Measurements from ENCODE around the gene TUBB6. TPM values are rescaled to one million over a fixed set of nuclear protein-coding genes. Genes with fewer than 3 reads are reported as not detected.

The TUBB6 gene
- total and polyA plus RNA-seq, 3 donors from 2014 or later, result 47.0 to 84.5 (median 65.1) TPM

DNA sequence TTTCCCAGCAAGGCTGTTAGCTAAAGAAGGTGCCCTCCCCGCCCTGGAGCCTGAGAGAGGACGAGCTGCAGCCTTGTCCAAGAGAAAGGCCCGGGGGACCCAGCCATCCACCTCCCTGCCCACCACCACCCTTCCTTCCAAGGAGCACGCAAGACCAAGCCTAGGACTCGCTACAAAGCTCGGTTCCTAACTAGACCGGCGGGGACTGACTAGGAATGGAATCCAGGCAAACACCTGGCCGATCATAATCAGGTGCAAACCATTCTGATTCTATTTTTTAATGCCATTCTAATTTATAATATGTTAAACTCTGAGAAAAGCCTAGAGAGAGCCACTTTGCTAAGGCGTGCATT, 19.7 kb upstream of the TUBB6 start:
- Histone ChIP-seq H3K4me3 (peak overlapping the region; percentile 34 to 52), H3K4me1 (peaks cover 11% of the 10 kb centered on the region), H3K36me3 (ENCODE audit: low read depth, missing control alignments) (no peaks in the 10 kb centered on the region), H3K9me3 (no peaks in the 10 kb centered on the region), H3K27me3 (no peaks in the 10 kb centered on the region), H3K27ac (no peak overlapping the region)
- 8 to 10% methylated on average over 8 to 10 of the region's 10 CpGs for WGBS, 2 donors
- intact Hi-C loops (cut with DNase I; ENCODE audit: low total_unique reads), result loop anchor here (10.0 kb wide), 1 partner anchor 366 kb away; the partner anchor contains the start of gene SPIRE1
- no peak for DNase-seq
- TF ChIP-seq POLR2A (IDR thresholded peaks at IDR 0.05), result no peak
- TF ChIP-seq, protein P1, sequence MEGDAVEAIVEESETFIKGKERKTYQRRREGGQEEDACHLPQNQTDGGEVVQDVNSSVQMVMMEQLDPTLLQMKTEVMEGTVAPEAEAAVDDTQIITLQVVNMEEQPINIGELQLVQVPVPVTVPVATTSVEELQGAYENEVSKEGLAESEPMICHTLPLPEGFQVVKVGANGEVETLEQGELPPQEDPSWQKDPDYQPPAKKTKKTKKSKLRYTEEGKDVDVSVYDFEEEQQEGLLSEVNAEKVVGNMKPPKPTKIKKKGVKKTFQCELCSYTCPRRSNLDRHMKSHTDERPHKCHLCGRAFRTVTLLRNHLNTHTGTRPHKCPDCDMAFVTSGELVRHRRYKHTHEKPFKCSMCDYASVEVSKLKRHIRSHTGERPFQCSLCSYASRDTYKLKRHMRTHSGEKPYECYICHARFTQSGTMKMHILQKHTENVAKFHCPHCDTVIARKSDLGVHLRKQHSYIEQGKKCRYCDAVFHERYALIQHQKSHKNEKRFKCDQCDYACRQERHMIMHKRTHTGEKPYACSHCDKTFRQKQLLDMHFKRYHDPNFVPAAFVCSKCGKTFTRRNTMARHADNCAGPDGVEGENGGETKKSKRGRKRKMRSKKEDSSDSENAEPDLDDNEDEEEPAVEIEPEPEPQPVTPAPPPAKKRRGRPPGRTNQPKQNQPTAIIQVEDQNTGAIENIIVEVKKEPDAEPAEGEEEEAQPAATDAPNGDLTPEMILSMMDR (IDR thresholded peaks at IDR 0.05), result no peak

DNA sequence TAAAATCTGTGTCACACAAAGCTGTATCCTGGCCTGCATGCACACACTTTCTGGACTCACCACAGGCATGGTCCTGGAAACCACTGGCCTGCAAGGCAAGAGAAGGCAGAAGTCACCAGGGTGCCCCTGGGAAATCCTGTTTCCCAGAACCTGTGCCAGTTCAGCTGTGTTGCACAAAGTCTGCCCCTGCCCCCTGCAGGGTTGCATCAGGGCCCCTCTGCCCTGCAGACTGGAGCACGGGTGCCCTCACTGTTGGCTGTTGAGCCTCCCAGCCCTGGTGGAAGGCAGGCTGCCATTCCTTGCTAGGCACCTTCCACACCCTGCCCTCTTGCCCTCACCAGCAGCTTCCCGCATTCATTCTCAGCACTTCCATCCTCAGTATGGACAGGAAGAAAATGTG, 18.0 kb upstream of the TUBB6 start:
- no peaks in the 10 kb centered on the region for H3K27me3 ChIP-seq
- H3K36me3 ChIP-seq (ENCODE audit: low read depth, missing control alignments), result no peaks in the 10 kb centered on the region
- DNase-seq, result no peak
- TF ChIP-seq, protein P1 (IDR thresholded peaks at IDR 0.05), result no peak
- TF ChIP-seq POLR2A (IDR thresholded peaks at IDR 0.05), result no peak
- intact Hi-C loops (cut with DNase I; ENCODE audit: low total_unique reads), result no loop called here
- H3K4me1 ChIP-seq, result peaks cover 11% of the 10 kb centered on the region
- H3K27ac ChIP-seq, result no peak overlapping the region
- WGBS, 2 donors, result 96 to 100% methylated on average over 1 to 2 of the region's 2 CpGs
- H3K9me3 ChIP-seq, result no peaks in the 10 kb centered on the region
- no peak overlapping the region for H3K4me3 ChIP-seq

DNA sequence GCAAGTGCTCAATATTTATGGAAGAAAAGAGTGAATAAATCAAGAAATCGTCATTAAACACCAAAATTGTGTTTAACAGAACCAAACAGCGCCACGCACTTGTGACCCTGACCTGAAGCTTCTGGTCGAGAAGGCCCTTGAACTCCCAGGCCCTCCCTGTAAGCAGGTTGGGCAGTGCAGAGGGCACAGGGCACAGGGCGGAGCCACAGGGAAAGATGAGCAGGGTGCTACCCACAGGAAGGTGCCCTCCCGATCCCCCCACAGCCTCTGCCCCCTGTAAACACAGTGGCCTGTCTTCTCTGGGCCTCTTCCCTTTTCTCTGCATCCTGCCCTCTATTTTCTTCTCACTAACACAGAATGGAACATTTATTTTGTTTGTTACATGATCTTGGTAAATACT, 16.9 kb upstream of the TUBB6 start:
- Histone ChIP-seq H3K4me1 (peaks cover 11% of the 10 kb centered on the region), H3K9me3 (no peaks in the 10 kb centered on the region), H3K27me3 (no peaks in the 10 kb centered on the region), H3K27ac (no peak overlapping the region), H3K36me3 (ENCODE audit: low read depth, missing control alignments) (no peaks in the 10 kb centered on the region), H3K4me3 (no peak overlapping the region)
- intact Hi-C loops (cut with DNase I; ENCODE audit: low total_unique reads), result no loop called here
- DNase-seq, result no peak
- WGBS, 2 donors, result 88 to 91% methylated on average over 6 of the region's 6 CpGs
- no peak for TF ChIP-seq POLR2A (IDR thresholded peaks at IDR 0.05)
- TF ChIP-seq, protein P1 (IDR thresholded peaks at IDR 0.05), result no peak

DNA sequence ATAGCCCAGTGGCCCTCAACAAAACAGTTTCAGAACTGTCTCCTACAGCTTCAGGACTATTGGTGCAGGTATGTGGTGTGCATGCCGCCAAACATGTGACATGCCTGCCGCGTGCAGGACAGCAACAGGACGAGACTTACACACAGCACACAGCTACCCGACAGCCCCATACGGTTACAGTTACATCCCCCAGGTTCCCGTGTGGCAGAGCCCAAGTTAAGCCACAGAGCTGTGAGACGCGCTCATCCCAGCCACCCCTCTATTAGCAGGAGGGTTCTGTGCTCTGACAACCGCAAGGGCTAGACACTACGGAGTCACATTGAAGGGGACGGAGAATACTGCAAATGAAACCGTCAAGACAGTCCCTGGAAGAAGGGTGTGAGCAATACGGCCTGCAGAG, 16.4 kb upstream of the TUBB6 start:
- intact Hi-C loops (cut with DNase I; ENCODE audit: low total_unique reads), result no loop called here
- WGBS, 2 donors, result 90 to 93% methylated on average over 14 of the region's 14 CpGs
- Histone ChIP-seq H3K4me3 (no peak overlapping the region), H3K9me3 (no peaks in the 10 kb centered on the region), H3K4me1 (peaks cover 11% of the 10 kb centered on the region), H3K27ac (no peak overlapping the region), H3K27me3 (no peaks in the 10 kb centered on the region), H3K36me3 (ENCODE audit: low read depth, missing control alignments) (no peaks in the 10 kb centered on the region)
- DNase-seq, result no peak
- TF ChIP-seq, protein P1 (IDR thresholded peaks at IDR 0.05), result no peak
- TF ChIP-seq POLR2A (IDR thresholded peaks at IDR 0.05), result no peak

DNA sequence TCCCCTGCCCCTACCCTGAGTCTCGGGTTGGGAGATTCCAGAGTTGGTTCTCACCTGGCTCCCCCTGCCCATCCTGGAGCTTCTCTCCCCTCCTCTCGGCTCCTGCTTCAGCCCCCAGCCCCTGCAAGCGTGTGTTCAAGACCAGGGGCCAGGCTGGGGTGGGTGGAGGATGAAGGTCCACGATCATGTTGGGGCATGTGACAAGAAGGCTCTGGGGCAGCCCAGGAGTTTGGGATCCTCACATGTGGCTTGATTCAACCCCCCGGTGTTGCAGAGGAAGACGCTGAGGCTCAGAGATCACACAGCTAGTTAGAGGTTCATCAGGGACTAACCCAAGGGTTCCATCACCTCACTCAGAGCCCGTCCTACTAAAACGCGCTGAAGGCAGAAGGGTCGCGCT, 14.2 kb upstream of the TUBB6 start:
- intact Hi-C loops (cut with DNase I; ENCODE audit: low total_unique reads), result no loop called here
- H3K27me3 ChIP-seq, result no peaks in the 10 kb centered on the region
- peaks cover 2% of the 10 kb centered on the region for H3K4me1 ChIP-seq
- WGBS, 2 donors, result 81 to 85% methylated on average over 10 to 11 of the region's 11 CpGs
- TF ChIP-seq, protein P1 (IDR thresholded peaks at IDR 0.05), result no peak
- peak; percentile 4 for DNase-seq
- no peaks in the 10 kb centered on the region for H3K36me3 ChIP-seq (ENCODE audit: low read depth, missing control alignments)
- H3K4me3 ChIP-seq, result no peak overlapping the region
- no peak overlapping the region for H3K27ac ChIP-seq
- no peaks in the 10 kb centered on the region for H3K9me3 ChIP-seq
